Cortex of kidney (tissue), 1 donor: ENCODE measurements around the gene C11orf16.
"Not testable (repeated sequence)": the region's sequence is repeated elsewhere in the genome, so short reads cannot be mapped to it uniquely, and the experiment has no call there.

ENCODE experiments used
- DNase-seq: peaks from one replicate; lab custom pipeline; 2025; lab: John Stamatoyannopoulos, UW

Gene C11orf16

DNA sequence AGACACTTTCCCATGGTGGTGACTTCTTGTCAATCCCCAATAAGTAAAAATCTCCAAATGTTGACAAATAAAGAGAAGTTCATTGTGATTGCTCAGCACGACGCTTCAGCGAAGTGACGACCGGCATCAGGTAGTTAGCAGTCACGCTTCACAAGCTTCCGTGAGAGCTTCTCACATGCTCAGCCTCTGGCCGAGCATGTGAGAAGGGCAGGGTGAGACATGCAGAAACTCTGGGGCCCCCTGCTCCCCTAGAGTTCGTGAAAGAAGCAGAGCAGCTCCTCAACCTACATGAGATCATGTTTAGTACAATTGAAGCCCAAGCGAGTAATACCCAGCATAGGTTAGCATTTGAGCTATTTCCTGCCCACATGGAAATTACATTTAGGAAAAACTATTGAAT is 4.4 kb upstream of the C11orf16 start:
- no peak for DNase-seq

DNA sequence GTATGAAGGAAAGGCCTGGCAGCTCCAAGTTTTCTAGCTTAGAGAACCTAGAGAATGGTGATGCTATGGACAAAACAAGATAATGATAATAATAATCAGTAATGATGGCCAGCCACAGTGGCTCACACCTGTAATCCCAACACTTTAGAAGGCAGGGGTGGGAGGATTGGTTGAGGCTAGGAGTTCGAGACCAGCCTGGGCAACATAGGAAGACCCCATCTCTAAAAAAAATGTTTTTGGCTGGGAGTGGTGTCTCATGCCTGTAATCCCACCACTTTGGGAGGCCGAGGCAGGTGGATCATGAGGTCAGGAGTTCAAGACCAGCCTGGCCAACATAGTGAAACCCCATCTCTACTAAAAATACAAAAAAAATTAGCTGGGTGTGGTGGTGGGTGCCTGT is 3.0 kb upstream of the C11orf16 start:
- not testable (repeated sequence) for DNase-seq

DNA sequence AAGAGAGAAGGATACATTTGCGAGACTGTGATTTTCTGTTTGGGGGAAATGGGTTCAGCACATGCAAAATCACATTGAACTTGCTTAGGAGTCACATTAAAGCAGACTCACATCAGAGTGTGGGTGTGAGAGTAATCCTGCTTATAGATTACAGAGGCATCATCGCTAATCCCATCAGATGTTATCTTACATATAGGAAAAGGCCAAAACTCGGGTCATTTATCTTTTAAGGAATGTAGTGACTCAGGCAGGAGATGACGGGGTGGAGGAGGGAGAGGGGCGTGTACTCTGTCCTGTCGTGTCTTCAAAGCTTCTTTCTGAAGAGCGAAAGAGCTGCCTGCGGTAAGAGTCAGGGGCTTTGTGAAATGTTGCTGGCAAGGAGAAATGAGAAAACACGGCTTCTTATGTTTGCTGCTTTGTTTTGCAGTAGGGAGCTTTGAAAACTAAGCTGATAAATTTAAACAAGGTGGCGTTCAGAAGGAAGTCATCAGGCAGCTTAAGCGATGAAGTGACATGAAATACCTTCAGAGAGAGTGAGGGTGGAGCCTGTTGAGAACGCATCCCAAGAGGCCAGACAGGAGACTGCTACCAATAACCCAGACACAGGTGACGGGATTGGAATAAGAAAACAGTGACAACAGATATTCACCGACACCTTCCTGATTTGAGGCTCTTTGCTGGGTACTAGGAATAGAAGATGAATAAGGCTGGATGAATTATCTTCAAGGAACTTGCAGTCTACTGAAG is 2.2 kb upstream of the C11orf16 start:
- DNase-seq = no peak

DNA sequence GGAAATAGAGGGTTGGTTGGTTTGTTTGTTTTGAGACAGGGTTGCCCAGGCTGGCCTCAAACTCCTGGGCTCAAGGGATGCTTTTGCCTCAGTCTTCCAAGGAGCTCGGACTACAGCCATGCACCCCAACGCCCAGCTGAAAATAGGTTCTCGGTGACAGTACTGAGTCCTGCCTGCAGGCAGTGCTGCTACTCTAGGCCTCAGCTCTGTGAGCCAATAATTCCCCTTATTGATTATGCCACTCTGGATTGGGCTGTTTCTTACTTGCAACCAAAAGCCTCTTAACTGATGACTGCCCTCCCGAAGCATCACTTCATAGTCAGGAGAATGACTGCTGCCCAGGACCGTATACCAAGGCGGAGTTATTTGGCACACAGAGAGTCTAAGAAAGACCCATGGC is 1.2 kb upstream of the C11orf16 start:
- DNase-seq = no peak

DNA sequence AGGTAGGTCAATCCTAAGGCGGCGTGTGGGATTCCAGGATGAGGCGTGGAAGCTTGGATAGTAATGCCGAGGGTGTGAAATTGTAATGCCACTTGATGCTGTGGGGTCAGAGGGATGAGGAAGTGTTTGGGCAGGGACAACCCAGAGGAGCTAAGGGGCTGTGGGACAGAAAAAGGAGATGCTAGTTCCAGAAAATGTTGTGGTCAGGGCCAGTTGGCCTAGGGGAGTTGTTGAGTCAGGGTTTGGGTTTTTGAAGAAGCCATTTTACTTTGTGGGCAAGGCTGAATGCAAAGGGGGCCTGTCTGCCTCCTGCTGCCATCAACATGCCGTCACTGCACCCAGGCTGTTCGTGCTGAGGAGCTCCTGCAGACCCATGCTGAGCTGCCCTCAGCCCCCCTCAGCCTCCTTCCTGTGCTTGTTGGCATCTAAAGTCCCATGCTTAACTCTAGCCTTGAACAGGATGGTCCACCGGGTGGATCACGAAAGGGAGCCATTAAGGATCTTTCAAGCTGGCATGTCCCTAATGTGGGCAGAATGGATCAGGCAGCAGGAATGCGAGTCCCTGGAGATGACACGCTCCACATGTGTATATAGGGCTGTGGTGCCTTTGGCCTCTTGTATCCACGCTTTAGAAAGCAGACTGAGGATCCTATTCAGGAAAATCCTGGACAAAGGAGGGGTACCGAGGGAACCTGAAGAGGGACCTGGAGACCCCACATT is 2.1 kb downstream of the C11orf16 start:
- DNase-seq = no peak

DNA sequence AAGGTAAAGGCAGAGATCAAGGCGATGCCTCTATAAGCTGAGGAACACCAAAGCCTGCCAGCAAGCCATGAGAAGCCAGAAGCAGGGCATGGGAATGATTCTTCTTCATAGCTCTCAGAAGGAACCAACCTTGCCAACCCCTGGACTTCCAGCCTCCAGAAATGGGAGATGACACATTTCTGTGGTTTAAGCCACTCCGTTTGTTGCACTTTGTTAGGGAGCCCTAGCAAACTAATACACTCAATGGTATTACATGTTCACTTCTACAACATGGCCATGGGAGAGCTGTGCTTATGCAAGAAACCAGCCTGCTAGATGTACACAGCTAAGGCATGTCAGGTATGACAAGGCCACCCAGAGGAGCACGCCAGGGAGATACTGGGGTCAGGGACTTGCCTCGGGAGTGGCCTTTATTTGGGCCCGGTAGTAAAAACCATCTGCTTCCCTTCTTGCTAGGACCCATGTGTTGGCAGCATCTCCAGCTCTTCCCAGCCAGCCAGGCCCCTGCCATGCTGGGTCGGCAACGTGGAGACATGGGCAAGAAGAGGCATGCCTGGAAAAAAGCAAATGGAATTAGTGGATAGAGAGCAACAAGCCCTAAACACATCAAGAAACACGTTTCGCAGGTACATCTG is 3.6 kb downstream of the C11orf16 start:
- no peak for DNase-seq

DNA sequence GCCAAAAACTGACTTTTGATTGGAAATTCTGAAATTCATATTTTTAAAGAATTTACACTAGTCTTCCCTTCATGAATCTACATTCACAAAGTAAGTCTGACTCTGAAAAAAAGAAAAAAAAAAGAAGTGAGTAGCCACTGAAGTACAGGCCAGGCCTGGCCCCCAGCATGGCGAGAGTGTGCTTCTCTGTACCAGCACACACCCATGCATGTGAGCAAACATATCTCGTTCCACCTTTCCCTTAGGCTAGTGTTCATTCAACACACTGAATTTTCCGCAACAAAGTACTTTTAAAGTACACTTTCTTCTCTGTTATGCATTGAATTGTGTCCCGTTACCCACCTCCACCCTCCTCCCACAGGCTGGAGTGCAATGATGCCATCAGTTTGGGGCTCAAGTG is 4.5 kb downstream of the C11orf16 start:
- DNase-seq = no peak

DNA sequence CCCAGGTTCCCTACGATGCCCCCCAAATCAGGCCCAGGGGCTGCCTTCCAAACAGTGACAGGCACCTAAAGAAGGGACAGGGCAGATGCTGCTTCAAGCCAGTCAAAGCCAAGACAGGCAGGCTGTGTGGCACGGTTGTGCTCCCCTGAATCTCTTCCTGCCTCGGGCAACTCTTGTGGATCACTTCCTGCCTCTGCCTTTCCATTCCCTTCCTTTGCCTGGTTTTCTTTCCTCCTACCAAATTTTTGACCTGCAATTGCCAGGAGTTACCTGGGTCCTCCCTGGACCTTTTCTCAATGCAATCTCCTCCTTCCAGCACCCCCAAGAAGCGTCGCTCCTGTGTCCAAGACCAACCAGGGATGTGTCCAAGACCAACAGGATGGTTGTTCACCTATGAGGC is 5.5 kb downstream of the C11orf16 start:
- DNase-seq = no peak

DNA sequence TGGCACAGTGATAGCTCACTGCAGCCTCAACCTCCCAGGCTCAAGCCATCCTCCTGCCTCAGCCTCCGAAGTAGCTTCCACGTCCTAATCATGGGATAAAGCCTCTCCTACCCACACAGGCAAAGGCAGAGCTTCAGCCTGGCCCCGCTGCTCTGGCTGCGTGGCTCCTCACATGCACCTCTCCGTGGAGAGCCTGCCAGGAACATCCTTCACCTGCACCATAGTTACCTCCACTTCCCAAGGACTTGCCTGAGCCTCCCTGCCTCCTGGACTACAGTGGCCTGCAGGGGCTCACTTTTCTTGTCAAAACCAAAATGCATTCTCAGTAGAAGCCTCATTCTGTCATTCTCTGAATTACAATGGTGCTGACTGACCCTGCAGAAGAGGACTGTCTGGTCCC is 6.5 kb downstream of the C11orf16 start:
- no peak for DNase-seq

DNA sequence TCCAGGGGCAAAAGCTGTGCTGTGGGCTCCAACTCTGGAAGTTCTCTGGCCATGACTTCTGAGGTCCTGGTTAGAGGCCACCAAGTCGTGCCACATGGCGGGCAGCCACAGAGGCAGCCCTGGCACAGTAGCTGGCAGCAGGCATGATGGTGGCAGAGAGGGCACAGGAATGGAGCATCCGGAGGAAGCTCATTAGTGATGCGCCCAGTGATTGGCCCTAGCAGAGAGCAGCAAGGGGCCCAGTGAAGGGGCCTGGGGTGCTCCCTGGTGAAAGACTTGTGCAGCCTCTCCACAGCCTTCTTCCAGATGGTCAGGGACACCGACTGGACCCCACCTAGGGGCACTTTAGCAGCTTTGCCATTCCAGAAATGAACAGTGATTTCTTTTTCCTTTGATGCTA is 7.0 kb downstream of the C11orf16 start:
- no peak for DNase-seq

DNA sequence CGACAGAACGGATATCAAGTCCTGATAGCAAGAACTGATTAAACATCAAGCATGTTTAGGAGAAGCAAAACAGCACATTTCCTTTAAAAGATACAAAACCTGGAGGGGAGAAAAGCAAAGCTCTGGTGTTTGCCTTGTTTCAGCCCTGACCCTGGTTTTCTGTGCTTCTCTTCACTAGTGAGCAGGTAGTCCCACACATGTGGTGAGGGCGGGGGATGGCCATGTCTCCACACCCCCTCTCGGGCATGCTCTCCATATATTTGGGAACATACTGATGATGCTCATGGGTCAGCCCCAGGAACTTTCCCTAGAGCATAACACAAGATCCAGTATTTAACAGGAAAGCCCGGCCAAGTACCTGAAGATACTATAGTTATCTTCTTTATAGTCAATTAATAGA is 10.1 kb downstream of the C11orf16 start:
- no peak for DNase-seq

DNA sequence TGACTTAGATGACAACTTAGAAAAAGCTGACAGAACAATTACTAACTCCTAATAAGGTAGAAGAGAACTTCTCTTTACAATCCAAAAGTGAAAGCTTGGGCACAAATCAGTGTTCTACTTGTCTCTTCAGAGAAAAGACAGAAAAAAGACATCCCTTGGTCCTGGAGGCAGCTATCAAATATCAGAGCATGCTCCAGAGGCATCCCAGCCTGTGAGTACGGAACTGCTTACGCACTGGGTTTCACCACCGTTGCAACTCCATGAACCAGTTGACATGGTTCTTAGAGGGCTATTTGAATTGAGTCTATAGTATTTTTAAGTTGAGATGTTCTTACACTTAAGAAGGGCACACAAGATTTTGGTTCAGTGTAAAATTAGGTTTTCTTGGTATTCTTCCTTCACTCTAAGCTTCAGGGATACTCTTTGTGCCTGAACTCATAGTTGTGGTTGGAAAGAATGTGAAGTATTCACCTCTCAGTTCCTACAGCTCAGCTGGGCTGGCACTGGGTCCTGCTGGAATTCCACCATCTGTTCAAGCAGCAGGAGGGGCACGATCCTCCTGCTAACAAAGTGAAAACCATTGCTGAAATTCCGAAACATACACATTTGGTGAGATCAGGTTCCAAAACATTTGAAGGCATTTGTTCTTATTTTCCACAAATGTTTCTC is 15.5 kb downstream of the C11orf16 start:
- DNase-seq = no peak

DNA sequence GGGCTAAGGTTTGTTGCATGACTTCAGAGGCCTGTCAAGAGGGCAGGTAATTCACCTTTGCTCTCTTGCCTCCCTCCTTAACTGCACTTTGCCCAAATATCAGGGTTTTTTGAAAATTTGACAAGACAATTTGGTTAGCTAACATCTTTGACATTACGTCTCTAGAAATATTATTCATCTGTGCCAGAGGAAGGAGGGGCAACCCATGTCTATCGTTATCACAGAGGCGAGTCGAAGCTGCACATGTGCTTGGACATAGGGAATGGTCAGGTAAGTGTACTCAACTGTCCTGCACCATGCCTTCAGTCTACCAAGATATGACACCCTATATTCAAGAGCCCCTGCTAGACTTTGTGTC is 18.1 kb downstream of the C11orf16 start:
- no peak for DNase-seq

DNA sequence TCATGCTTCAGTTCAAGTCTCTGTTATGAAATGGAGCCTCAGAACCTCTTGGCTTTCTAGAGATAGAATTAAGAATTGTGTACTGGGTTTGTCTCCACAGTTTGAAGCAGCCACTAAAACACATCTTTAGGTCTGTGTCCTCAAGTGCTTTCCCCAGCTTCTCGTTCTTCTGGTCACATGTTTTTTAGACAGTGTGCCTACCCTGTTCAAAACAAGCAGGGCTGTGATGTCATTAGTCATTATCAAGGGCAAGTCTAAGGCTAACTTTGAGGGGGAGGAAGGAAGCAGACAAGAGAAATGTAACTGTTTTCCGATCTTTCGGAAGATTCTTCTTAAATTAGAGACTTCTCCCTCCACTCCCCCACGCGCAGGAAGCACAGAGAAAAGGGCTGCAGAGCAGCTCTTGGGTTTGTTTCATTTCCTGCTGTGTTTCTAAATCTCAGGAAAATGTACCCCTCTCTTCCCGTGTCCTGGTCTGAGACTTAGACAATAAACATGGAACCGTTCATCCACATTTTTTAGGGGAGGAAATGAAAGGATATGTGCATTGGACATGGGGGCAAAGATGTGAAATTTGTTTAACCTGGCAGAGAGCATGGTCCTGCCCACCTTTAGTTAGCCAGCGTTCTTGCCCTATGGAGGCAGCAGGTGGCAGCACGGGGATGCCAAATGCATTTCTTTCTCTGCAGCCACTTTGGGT is 18.6 kb downstream of the C11orf16 start:
- DNase-seq = no peak

DNA sequence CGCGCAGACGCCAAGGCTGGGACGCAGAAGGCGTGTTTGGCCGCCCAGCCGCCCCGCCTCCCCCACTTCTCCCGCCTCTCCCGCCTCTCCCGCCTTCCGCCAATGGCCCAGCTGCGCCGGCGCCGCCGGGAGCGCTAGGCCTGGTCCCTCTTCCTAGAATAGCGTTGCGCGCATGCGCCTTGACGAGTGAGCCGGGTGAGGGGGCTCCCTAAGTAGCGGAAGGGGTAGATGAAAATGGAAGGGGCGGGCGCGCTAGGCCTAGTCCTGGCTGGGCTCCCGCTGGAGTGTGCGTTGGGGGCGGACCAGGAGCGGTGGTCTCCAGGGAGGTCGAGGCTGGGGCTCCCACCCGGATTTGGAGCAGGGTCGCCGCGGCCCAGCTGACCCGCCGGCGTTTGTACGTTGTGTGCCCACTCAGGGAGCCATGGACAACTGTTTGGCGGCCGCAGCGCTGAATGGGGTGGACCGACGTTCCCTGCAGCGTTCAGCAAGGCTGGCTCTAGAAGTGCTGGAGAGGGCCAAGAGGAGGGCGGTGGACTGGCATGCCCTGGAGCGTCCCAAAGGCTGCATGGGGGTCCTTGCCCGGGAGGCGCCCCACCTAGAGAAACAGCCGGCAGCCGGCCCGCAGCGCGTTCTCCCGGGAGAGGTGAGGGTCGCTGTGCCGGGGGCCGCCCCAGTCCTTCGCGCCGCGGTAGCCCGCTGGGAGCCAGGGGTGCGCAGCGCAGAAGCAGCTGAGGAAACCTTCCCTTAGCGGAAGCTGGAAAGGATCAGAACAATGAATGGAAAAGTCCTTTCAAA is 21.5 kb downstream of the C11orf16 start, which contains the start of gene AKIP1:
AKIP1 (plus strand) TSS at position 161 of the 795 bp plus-strand sequence; CDS start at position 422, 261 bp downstream.
- DNase-seq = peak; percentile 47

DNA sequence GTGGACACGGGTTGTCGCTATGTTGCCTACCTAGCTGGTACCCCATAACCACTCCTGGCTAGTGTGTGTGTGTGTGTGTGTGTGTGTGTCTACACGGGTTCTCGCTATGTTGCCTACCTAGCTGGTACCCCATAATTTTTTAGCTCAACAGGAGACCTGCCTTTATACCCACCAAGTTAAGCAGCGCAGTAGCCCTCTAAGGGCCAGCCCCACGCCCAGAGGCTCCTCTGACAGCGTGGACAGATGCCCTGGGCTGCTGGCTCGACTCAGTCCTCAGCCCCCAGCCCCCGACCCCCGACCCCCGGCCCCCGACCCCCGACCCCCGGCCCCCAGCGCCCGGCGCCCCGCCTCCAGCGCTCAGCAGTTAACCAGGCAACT is 22.1 kb downstream of the C11orf16 start:
- DNase-seq = no peak

DNA sequence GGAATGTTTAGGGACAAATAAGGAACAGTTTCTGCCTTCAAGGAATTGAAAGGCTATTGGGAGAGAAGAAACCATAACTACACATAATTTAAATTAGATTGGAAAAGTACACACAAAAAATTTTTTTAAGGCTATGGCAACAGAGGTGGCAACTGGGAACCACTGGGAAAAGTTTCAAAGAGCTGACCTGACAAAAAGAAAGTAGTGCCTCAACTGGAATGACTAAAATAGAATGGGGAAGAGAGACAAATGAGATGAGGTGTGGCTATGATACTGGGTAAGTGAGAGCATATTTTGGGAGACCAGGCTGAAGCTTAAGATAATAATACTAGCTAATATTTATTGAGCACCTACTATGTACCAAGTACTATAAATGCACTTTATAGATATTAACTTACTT is 24.6 kb downstream of the C11orf16 start:
- DNase-seq = no peak

DNA sequence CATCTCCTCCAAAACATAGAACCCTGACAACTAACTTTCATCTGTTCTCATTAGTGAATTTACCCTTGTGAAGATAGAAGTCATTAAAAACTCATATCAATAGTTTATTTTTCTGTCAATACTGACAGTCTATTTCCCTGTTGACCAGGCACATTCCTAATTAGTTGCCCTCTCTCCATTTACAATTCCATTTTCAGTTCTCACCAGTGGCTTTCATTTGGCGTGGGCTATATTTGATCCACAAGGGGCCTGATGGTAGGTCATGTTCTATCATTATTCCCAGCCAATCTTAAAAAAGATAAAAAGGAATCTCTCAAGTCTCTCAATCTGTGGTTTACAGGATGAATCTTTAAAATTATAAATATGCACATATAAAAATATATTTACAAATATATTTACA is 25.6 kb downstream of the C11orf16 start:
- no peak for DNase-seq

DNA sequence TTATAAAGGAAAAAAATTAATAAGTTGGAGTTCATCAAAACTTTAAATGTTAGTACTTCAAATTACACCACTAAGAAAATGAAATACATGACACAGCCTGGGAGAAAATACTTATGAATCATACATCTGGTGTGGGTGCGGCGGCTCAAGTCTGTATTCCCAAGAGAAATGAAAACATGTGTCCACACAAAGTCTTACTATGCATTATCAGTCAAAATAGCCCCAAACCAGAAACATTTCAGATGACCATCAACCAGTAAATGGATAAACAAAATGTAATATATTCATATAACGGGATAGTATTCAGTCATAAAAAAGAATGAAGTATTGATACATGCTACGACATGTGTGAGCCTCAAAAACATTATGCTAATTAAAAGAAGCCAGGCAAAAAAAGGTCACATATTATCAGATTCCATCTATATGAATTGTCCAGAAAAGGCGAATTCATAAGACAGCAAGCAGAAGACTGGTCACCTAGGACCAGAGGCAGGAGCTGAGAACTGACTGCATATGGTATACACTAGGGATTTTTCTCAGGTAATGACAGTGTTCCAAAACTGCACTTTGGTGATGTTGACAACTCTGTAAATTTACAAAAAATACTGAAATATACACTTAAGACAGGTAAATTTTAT is 27.1 kb downstream of the C11orf16 start:
- DNase-seq = no peak

DNA sequence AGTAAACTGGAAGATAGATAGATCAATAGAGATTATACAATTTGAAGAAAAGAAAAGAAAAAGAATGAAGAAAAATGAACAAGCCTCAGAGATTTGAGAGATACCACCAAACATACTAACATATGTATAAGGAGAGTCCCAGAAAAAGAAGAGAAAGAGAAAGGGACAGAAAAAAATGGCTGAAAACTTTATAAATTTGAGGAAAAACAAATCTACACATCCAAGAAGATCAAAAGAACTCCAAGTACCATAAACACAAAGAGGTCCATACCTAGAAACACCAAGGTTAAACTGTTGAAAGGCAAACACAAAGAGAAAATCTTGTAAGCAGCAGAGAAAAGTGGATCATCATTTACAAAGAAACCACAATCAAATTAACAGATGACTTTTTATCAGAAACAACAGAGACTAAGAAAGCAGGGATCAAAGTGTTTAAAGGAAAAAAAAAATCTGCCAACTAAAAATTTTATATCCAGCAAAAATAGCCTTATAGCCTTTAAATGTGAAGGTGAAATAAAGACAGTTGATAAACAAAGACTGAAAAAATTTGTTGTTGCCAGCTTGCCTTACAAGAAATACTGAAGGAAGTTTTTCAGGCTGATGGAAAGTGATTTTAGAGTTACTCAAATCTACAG is 33.5 kb downstream of the C11orf16 start:
- DNase-seq = no peak
